NB4 (cell line): ENCODE measurements around the gene SPATA21.

Experiments
- DNase-seq: peaks from one replicate; pipeline ENCODE4 v3.0.0; 2010; ENCODE audit warnings: low read depth
- H3K4me3 ChIP-seq: one replicate; pipeline ENCODE4 v1.5.1; 2011; ENCODE audit warnings: mild to moderate bottlenecking, low read depth, low read length, moderate library complexity
- MAX ChIP-seq: IDR thresholded peaks from 2 replicates; pipeline ENCODE4 v1.6.1; 2011; ENCODE audit warnings: low read depth, low read length
- MYC ChIP-seq: IDR thresholded peaks from 2 replicates; pipeline ENCODE4 v1.6.1; 2011; ENCODE audit warnings: low read depth, low read length
- POLR2A ChIP-seq: IDR thresholded peaks from 2 replicates; pipeline ENCODE4 v1.6.1; 2011; ENCODE audit warnings: mild to moderate bottlenecking; ENCODE audit not compliant: insufficient read length; ENCODE audit errors: extremely low read depth
- TF ChIP-seq, protein P1 (sequence below): IDR thresholded peaks from one replicate; pipeline ENCODE4 v1.5.1; 2012; ENCODE audit warnings: low read depth, low read length

SPATA21 gene

GRCh38 chr1:16391411-16391810 is 45.8 kb downstream of the SPATA21 start:
- DNase-seq: peak; percentile 51
- TF ChIP-seq MYC (no peak), POLR2A (no peak), MAX (no peak)
- TF ChIP-seq, protein P1, sequence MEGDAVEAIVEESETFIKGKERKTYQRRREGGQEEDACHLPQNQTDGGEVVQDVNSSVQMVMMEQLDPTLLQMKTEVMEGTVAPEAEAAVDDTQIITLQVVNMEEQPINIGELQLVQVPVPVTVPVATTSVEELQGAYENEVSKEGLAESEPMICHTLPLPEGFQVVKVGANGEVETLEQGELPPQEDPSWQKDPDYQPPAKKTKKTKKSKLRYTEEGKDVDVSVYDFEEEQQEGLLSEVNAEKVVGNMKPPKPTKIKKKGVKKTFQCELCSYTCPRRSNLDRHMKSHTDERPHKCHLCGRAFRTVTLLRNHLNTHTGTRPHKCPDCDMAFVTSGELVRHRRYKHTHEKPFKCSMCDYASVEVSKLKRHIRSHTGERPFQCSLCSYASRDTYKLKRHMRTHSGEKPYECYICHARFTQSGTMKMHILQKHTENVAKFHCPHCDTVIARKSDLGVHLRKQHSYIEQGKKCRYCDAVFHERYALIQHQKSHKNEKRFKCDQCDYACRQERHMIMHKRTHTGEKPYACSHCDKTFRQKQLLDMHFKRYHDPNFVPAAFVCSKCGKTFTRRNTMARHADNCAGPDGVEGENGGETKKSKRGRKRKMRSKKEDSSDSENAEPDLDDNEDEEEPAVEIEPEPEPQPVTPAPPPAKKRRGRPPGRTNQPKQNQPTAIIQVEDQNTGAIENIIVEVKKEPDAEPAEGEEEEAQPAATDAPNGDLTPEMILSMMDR: no peak
- H3K4me3 ChIP-seq: no peak overlapping the region

GRCh38 chr1:16387201-16388188 is 49.7 kb downstream of the SPATA21 start:
- no peak overlapping the region for H3K4me3 ChIP-seq
- DNase-seq: no peak
- TF ChIP-seq, protein P1: no peak
- TF ChIP-seq POLR2A (no peak), MYC (no peak), MAX (no peak)

DNA sequence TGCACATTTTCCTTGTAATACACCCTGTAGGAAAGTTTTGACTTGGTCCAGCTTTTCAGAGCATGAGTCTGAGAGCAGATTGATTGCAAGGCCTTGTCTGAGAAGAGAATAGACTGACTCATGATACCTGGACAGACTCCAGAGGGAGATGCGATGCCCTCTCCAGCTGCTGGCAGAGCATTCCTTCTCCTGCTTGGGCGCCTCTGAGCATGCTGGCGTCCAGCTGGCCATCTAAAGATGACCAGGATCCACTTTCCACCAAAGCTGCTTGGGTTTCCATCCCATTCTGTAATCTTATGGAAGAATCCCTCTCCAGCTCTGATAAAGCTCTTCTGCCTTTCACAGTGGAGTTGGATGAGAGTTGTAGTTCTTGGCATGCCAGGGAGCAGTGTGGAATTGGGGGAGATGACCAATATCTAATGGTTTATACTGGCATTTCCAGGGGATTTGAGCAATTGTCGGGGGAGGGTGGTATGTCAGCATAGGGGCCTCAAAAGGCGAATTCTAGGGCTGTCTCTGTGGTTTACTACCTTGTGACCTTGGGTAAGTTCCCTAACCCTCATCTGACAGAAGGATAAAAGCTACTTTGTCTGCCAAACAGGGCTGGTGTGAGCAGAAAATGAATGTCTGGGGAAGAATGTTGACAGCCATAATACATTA is 50.6 kb downstream of the SPATA21 start:
- no peak overlapping the region for H3K4me3 ChIP-seq
- DNase-seq: no peak
- TF ChIP-seq MYC (no peak), POLR2A (no peak), MAX (no peak)
- TF ChIP-seq, protein P1: no peak

GRCh38 chr1:16385659-16386453 is 51.4 kb downstream of the SPATA21 start:
- TF ChIP-seq, protein P1: no peak
- no peak for TF ChIP-seq MYC
- TF ChIP-seq POLR2A: no peak
- no peak for TF ChIP-seq MAX
- H3K4me3 ChIP-seq: no peak overlapping the region
- DNase-seq: no peak

GRCh38 chr1:16383888-16384287 is 53.3 kb downstream of the SPATA21 start:
- DNase-seq: no peak
- TF ChIP-seq MYC: no peak
- TF ChIP-seq, protein P1: no peak
- TF ChIP-seq POLR2A: no peak
- no peak for TF ChIP-seq MAX
- no peak overlapping the region for H3K4me3 ChIP-seq
